LoVo (cell line): ENCODE results near the gene SEZ6L.

ENCODE experiments used
- DNase-seq: peaks from one replicate; pipeline ENCODE4 v3.0.0-alpha.2; 2016; ENCODE audit warnings: low spot score

SEZ6L gene

GRCh38 chr22:26182723-26183122 lies 13.5 kb downstream of the SEZ6L start:
- DNase-seq: no peak

- DNase-seq: no peak
These were observed 15.9 kb downstream of the SEZ6L start for GRCh38 chr22:26185190-26185589.

GRCh38 chr22:26188341-26188740 lies 19.1 kb downstream of the SEZ6L start:
- DNase-seq: no peak

GRCh38 chr22:26194313-26194712 lies 25.1 kb downstream of the SEZ6L start:
- DNase-seq: no peak

- no peak for DNase-seq
These were observed 25.6 kb downstream of the SEZ6L start for GRCh38 chr22:26194877-26195276.

GRCh38 chr22:26196657-26197056 lies 27.4 kb downstream of the SEZ6L start:
- no peak for DNase-seq

- DNase-seq: no peak
These were observed 28.2 kb downstream of the SEZ6L start for GRCh38 chr22:26197425-26197824.

- DNase-seq: no peak
These were observed 30.4 kb downstream of the SEZ6L start for GRCh38 chr22:26199665-26200064.

GRCh38 chr22:26202280-26202924 lies 33.1 kb downstream of the SEZ6L start:
- DNase-seq: no peak

- no peak for DNase-seq
These were observed 36.2 kb downstream of the SEZ6L start for GRCh38 chr22:26205494-26205893.

- no peak for DNase-seq
These were observed 41.1 kb downstream of the SEZ6L start for GRCh38 chr22:26210334-26210733.

- no peak for DNase-seq
These were observed 44.6 kb downstream of the SEZ6L start for GRCh38 chr22:26213826-26214225.

- DNase-seq: no peak
These were observed 45.2 kb downstream of the SEZ6L start for GRCh38 chr22:26214466-26214865.

GRCh38 chr22:26215736-26216135 lies 46.5 kb downstream of the SEZ6L start:
- no peak for DNase-seq

- DNase-seq: no peak
These were observed 55.9 kb downstream of the SEZ6L start for GRCh38 chr22:26225207-26225606.

- no peak for DNase-seq
These were observed 57.5 kb downstream of the SEZ6L start for GRCh38 chr22:26226538-26227297.

GRCh38 chr22:26229910-26230309 lies 60.6 kb downstream of the SEZ6L start:
- DNase-seq: no peak

- no peak for DNase-seq
These were observed 65.0 kb downstream of the SEZ6L start for GRCh38 chr22:26234296-26234695.

- no peak for DNase-seq
These were observed 66.7 kb downstream of the SEZ6L start for GRCh38 chr22:26235792-26236487.

- DNase-seq: no peak
These were observed 67.7 kb downstream of the SEZ6L start for GRCh38 chr22:26236991-26237390.

- no peak for DNase-seq
These were observed 69.3 kb downstream of the SEZ6L start for GRCh38 chr22:26238596-26238995.

- no peak for DNase-seq
These were observed 70.3 kb downstream of the SEZ6L start for GRCh38 chr22:26239581-26239980.

- DNase-seq: no peak
These were observed 72.1 kb downstream of the SEZ6L start for GRCh38 chr22:26241361-26241760.
